HG02588 (cell line): ENCODE results near the gene CARD14.
"Not testable (repeated sequence)": the region's sequence is repeated elsewhere in the genome, so short reads cannot be mapped to it uniquely, and the experiment has no call there.

Experiments
- ATAC-seq: cut with Tn5 transposase; IDR thresholded peaks from one replicate; pipeline ENCODE4 v1.9.1; 2021; ENCODE audit warnings: mild to moderate bottlenecking, moderate library complexity; ENCODE audit not compliant: unreplicated experiment

The CARD14 gene

GRCh38 chr17:80183581-80184422, 14.0 kb downstream of the CARD14 start:
- no peak for ATAC-seq

GRCh38 chr17:80184423-80184714, 14.5 kb downstream of the CARD14 start:
- no peak for ATAC-seq

GRCh38 chr17:80185968-80186367, 16.1 kb downstream of the CARD14 start:
- ATAC-seq = no peak

GRCh38 chr17:80187090-80187489, 17.3 kb downstream of the CARD14 start:
- ATAC-seq = no peak

- ATAC-seq = no peak
Observed at GRCh38 chr17:80187515-80187941, 17.7 kb downstream of the CARD14 start.

GRCh38 chr17:80189611-80190010, 19.8 kb downstream of the CARD14 start:
- no peak for ATAC-seq

- ATAC-seq = no peak
Observed at GRCh38 chr17:80190716-80191115, 20.9 kb downstream of the CARD14 start.

GRCh38 chr17:80191192-80191591, 21.4 kb downstream of the CARD14 start:
- no peak for ATAC-seq

- ATAC-seq = no peak
Observed at GRCh38 chr17:80191865-80192661, 22.2 kb downstream of the CARD14 start.

- ATAC-seq = no peak
Observed at GRCh38 chr17:80195141-80195540, 25.3 kb downstream of the CARD14 start.

- no peak for ATAC-seq
Observed at GRCh38 chr17:80195671-80196529, 26.1 kb downstream of the CARD14 start.

GRCh38 chr17:80196652-80197051, 26.8 kb downstream of the CARD14 start:
- ATAC-seq = no peak

- ATAC-seq = no peak
Observed at GRCh38 chr17:80198144-80198661, 28.4 kb downstream of the CARD14 start.

- ATAC-seq = not testable (repeated sequence)
Observed at GRCh38 chr17:80199295-80199694, 29.5 kb downstream of the CARD14 start.

- ATAC-seq = no peak
Observed at GRCh38 chr17:80201446-80201845, 31.6 kb downstream of the CARD14 start.

- no peak for ATAC-seq
Observed at GRCh38 chr17:80202197-80202596, 32.4 kb downstream of the CARD14 start.

- no peak for ATAC-seq
Observed at GRCh38 chr17:80203471-80203963, 33.7 kb downstream of the CARD14 start.

- no peak for ATAC-seq
Observed at GRCh38 chr17:80204626-80205468, 35.0 kb downstream of the CARD14 start.

- ATAC-seq = no peak
Observed at GRCh38 chr17:80205811-80206210, 36.0 kb downstream of the CARD14 start.

- no peak for ATAC-seq
Observed at GRCh38 chr17:80208050-80208449, 38.2 kb downstream of the CARD14 start.
